Ascending aorta (tissue), 2 donors: ENCODE measurements around the gene CDHR1. TPM values are rescaled to one million over a fixed set of nuclear protein-coding genes. Genes with fewer than 3 reads are reported as not detected.

ENCODE experiments used
- DNase-seq, 2 donors: peaks; one replicate each; pipeline ENCODE4 v3.0.0-alpha.2; 2019; ENCODE audit warnings: low spot score in 2 of 2
- H3K27ac ChIP-seq, 2 donors: fragments of 200-600 bp; sonication (generic); one replicate each; pipeline ENCODE4 v1.5.1; 2016 to 2017; ENCODE audit warnings: mild to moderate bottlenecking in 1 of 2
- H3K27me3 ChIP-seq: fragments of 200-600 bp; sonication (generic); one replicate; pipeline ENCODE4 v1.5.1; 2017
- H3K36me3 ChIP-seq, 2 donors: fragments of 200-600 bp; sonication (generic); one replicate each; pipeline ENCODE4 v1.5.1; 2016
- H3K4me1 ChIP-seq, 2 donors: fragments of 200-600 bp; sonication (generic); one replicate each; pipeline ENCODE4 v1.5.1; 2016 to 2017; ENCODE audit warnings: mild to moderate bottlenecking in 1 of 2
- H3K4me3 ChIP-seq, 2 donors: fragments of 200-600 bp; sonication (generic); one replicate each; pipeline ENCODE4 v1.5.1; 2016 to 2017; ENCODE audit warnings: mild to moderate bottlenecking in 1 of 2
- H3K9me3 ChIP-seq, 2 donors: fragments of 200-600 bp; sonication (generic); one replicate each; pipeline ENCODE4 v1.5.1; 2016
- intact Hi-C: fragments of 100-400 bp; cut with DNase I; formaldehyde crosslinking; loops from one replicate; pipeline ENCODE4 v1.15.1; 2023
- total RNA-seq: library from RNA; depleted of rRNA; stranded (reverse); fragments of >200 nt; gene quantifications from one replicate; pipeline ENCODE4 v1.1.0, GENCODE V29; 2016
- TF ChIP-seq, protein P1 (sequence below), 3 experiments: fragments of 200-600 bp in 2 of 3; fragments of 450-650 bp in 1 of 3; sonication (generic) in 2 of 3; IDR thresholded peaks; one replicate each; pipeline ENCODE4 v1.5.1; 2016 to 2019; ENCODE audit warnings: antibody characterized with exemption in 3 of 3, mild to moderate bottlenecking in 1 of 3, moderate library complexity in 1 of 3

Gene CDHR1
- total RNA-seq, 1 donor from 2014 or later: not detected

GRCh38 chr10:84216834-84217233 lies 22.5 kb downstream of the CDHR1 start:
- H3K4me3 ChIP-seq: no peak overlapping the region
- H3K36me3 ChIP-seq: no peaks in the 10 kb centered on the region
- TF ChIP-seq, protein P1, sequence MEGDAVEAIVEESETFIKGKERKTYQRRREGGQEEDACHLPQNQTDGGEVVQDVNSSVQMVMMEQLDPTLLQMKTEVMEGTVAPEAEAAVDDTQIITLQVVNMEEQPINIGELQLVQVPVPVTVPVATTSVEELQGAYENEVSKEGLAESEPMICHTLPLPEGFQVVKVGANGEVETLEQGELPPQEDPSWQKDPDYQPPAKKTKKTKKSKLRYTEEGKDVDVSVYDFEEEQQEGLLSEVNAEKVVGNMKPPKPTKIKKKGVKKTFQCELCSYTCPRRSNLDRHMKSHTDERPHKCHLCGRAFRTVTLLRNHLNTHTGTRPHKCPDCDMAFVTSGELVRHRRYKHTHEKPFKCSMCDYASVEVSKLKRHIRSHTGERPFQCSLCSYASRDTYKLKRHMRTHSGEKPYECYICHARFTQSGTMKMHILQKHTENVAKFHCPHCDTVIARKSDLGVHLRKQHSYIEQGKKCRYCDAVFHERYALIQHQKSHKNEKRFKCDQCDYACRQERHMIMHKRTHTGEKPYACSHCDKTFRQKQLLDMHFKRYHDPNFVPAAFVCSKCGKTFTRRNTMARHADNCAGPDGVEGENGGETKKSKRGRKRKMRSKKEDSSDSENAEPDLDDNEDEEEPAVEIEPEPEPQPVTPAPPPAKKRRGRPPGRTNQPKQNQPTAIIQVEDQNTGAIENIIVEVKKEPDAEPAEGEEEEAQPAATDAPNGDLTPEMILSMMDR (IDR thresholded peaks at IDR 0.05): no peak
- H3K27me3 ChIP-seq: no peaks in the 10 kb centered on the region
- intact Hi-C loops: no loop called here
- no peaks in the 10 kb centered on the region for H3K4me1 ChIP-seq
- H3K27ac ChIP-seq: no peak overlapping the region
- DNase-seq: no peak
- H3K9me3 ChIP-seq: no peaks in the 10 kb centered on the region

DNA sequence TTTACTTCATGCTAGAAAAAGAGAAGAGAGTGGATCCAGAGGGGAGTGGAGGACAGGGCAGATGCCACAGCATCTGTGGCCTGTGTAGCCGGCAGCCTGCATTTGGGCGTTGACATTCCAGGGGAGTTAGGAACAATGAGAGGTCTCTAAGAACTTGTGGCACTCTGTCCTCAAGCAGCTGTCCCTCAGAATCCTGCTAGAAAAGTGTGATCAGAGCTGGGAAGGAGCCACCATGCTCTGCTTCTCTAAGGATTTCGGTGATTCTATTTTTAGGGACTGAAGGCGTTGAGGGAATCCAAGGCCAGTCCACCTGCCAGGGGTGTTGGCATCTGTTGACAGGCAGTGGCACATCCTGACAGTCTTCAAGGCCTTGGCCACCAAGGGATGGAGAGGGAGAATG lies 23.4 kb downstream of the CDHR1 start:
- DNase-seq: no peak
- intact Hi-C loops: no loop called here
- Histone ChIP-seq H3K4me3 (no peak overlapping the region), H3K27me3 (no peaks in the 10 kb centered on the region), H3K27ac (no peak overlapping the region), H3K9me3 (no peaks in the 10 kb centered on the region), H3K4me1 (no peaks in the 10 kb centered on the region), H3K36me3 (no peaks in the 10 kb centered on the region)
- TF ChIP-seq, protein P1 (IDR thresholded peaks at IDR 0.05): no peak

GRCh38 chr10:84221916-84222315 lies 27.6 kb downstream of the CDHR1 start:
- H3K36me3 ChIP-seq: no peaks in the 10 kb centered on the region
- TF ChIP-seq, protein P1 (IDR thresholded peaks at IDR 0.05): no peak
- H3K27ac ChIP-seq: no peak overlapping the region
- no peaks in the 10 kb centered on the region for H3K27me3 ChIP-seq
- no peaks in the 10 kb centered on the region for H3K4me1 ChIP-seq
- DNase-seq: no peak
- no peaks in the 10 kb centered on the region for H3K9me3 ChIP-seq
- intact Hi-C loops: no loop called here
- no peak overlapping the region for H3K4me3 ChIP-seq

DNA sequence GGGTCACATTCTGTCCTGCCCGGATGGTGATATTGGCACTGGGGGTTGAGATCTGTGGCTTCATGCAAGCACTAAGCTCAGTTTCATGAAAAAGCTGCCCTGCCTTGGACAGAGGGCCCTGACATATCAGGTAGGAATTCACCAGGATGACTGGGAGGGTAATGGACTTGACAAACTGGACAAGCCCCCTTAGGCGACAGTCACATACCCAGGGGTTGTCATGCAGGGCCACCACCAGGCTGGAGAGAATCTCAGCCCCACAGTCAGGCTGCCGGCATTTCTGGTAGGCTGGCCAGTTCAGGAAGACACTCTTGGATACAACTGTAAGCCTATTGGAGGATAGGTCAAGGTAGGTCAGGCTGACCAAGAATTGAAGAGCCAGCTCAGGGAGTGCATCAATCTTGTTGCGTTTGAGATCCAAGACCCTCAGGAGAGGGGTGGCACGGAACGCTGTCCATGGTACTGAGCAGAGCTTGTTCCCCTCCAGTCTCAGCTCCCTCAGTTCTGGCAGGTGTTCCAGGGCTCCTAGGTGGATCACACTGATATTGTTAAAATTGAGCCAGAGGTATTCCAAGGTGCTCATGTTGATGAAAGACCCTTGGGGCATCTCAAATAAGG lies 30.2 kb downstream of the CDHR1 start:
- H3K27me3 ChIP-seq: no peaks in the 10 kb centered on the region
- H3K4me1 ChIP-seq: no peaks in the 10 kb centered on the region
- no peak overlapping the region for H3K27ac ChIP-seq

DNA sequence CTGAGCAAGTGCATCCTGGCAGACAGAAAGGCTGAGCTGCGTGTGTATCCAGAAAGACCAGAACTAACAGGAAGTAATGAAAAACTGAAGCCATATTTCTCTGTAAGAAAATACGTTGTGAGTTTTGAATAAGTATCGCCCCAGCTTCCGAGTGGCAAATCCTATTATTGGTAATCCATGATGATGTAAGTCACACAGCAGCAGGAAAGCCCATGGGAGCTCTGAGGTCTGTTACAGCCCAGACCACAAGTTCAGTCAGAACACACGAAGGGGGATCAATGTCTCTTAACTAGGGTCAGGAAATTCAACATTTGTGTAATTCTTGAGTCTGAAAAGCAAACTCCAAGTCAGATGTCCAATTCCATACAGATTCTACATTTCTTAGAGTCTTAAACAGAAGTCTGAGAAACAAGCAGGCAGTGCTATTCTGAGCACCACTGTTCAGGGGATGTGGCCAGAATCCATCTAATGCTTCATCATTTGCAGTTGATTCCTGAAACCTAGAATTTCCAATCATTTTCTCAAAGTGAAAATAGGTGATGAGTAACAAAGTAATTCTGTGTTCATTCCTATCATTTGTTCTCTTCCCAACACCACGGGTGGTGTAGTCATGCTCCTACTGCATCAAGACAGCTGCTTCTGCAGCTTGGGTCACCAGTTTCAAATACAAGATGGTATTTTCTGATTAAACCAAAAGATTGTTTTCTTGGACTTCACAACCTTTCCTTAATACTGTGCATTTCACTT lies 31.3 kb downstream of the CDHR1 start, which contains the start of gene LRIT2:
Gene LRIT2, minus strand, starts transcription at position 118 of the 747 bp plus-strand sequence. Its CDS starts 24 bp downstream, at position 94.
- intact Hi-C loops: no loop called here
- no peak within 1 kb of the TSS for H3K4me3 ChIP-seq

More for the DNA sequence above, 30.2 kb downstream of the CDHR1 start:
- no peak for DNase-seq
- intact Hi-C loops: no loop called here
- TF ChIP-seq, protein P1 (IDR thresholded peaks at IDR 0.05): no peak
- Histone ChIP-seq H3K4me3 (no peak overlapping the region), H3K36me3 (no peaks in the 10 kb centered on the region), H3K9me3 (no peaks in the 10 kb centered on the region)

More for the DNA sequence above, 31.3 kb downstream of the CDHR1 start, which contains the start of gene LRIT2:
- Histone ChIP-seq H3K27me3 (no peaks in the 10 kb centered on the region), H3K27ac (no peak within 1 kb of the TSS), H3K9me3 (no peaks in the 10 kb centered on the region), H3K4me1 (no peaks in the 10 kb centered on the region), H3K36me3 (no peaks in the 10 kb centered on the region)
- DNase-seq: no peak
- TF ChIP-seq, protein P1 (IDR thresholded peaks at IDR 0.05): no peak
